Astrocyte of the hippocampus (primary cell): ENCODE data around the gene PPEF2.
A peak's percentile ranks its signal among the peaks of the same experiment; 100 is the strongest.
"Not testable (repeated sequence)": the region's sequence is repeated elsewhere in the genome, so short reads cannot be mapped to it uniquely, and the experiment has no call there.

Experiments used
- DNase-seq: peaks from one replicate; pipeline ENCODE4 v3.0.0; 2011; ENCODE audit warnings: low read depth, low spot score

The PPEF2 gene

GRCh38 chr4:75902352-75902751, at the start of gene PPEF2:
Gene PPEF2, minus strand, starts transcription at chr4:75902452. Its CDS starts 6,127 bp downstream, at chr4:75896325.
- DNase-seq, result no peak

GRCh38 chr4:75950213-75950815, 48.1 kb upstream of the PPEF2 start:
- DNase-seq, result no peak

GRCh38 chr4:75948822-75949444, 46.7 kb upstream of the PPEF2 start:
- DNase-seq, result no peak

GRCh38 chr4:75940692-75941253, 38.5 kb upstream of the PPEF2 start, which contains the start of gene NAAA:
Gene NAAA, minus strand, starts transcription at chr4:75941013. Its CDS starts 64 bp downstream, at chr4:75940949.
- peak; percentile 89 for DNase-seq

- DNase-seq, result peak; percentile 77
These were observed 37.8 kb upstream of the PPEF2 start for GRCh38 chr4:75939890-75940691.

GRCh38 chr4:75935628-75936027, 33.4 kb upstream of the PPEF2 start:
- DNase-seq, result no peak

- DNase-seq, result no peak
These were observed 27.9 kb upstream of the PPEF2 start for GRCh38 chr4:75930152-75930551.

GRCh38 chr4:75924916-75925315, 22.7 kb upstream of the PPEF2 start:
- DNase-seq, result not testable (repeated sequence)

GRCh38 chr4:75924309-75924827, 22.1 kb upstream of the PPEF2 start:
- DNase-seq, result no peak

- no peak for DNase-seq
These were observed 20.3 kb upstream of the PPEF2 start for GRCh38 chr4:75922588-75922987.

GRCh38 chr4:75921910-75922309, 19.7 kb upstream of the PPEF2 start:
- no peak for DNase-seq

GRCh38 chr4:75920327-75920726, 18.1 kb upstream of the PPEF2 start:
- DNase-seq, result no peak

GRCh38 chr4:75919920-75920319, 17.7 kb upstream of the PPEF2 start:
- DNase-seq, result peak; percentile 41

GRCh38 chr4:75916091-75916661, 13.9 kb upstream of the PPEF2 start:
- peak; percentile 72 for DNase-seq

- no peak for DNase-seq
These were observed 10.7 kb upstream of the PPEF2 start for GRCh38 chr4:75912968-75913367.

- DNase-seq, result not testable (repeated sequence)
These were observed 8.6 kb upstream of the PPEF2 start for GRCh38 chr4:75910831-75911230.

- DNase-seq, result no peak
These were observed 7.2 kb upstream of the PPEF2 start for GRCh38 chr4:75909405-75909804.

- no peak for DNase-seq
These were observed 6.3 kb upstream of the PPEF2 start for GRCh38 chr4:75908555-75908954.

GRCh38 chr4:75907966-75908365, 5.7 kb upstream of the PPEF2 start:
- no peak for DNase-seq

GRCh38 chr4:75904076-75904475, 1.8 kb upstream of the PPEF2 start:
- no peak for DNase-seq

- DNase-seq, result no peak
These were observed 3.7 kb downstream of the PPEF2 start for GRCh38 chr4:75898536-75898935.
